Muscle of arm (tissue), 12 donors: Measurements from ENCODE around the gene SH2D3C. TPM values are rescaled to one million over a fixed set of nuclear protein-coding genes. Genes with fewer than 3 reads are reported as not detected.

ENCODE experiments used
- DNase-seq: peaks from one replicate; pipeline ENCODE4 v3.0.0-alpha.2; 2013
- polyA plus RNA-seq, 12 donors: library from polyadenylated mRNA; unstranded; fragments of 120-200 nt; gene quantifications; one replicate each; pipeline ENCODE4 v1.2.1, GENCODE V29; 2013; ENCODE audit not compliant: insufficient read length in 12 of 12

SH2D3C gene
- polyA plus RNA-seq, 12 donors, result 13.5 to 40.7 (median 17.1) TPM; not detected in 1

GRCh38 chr9:127703289-127703946 is 75.0 kb downstream of the SH2D3C start:
- no peak for DNase-seq

GRCh38 chr9:127700594-127701255 is 77.7 kb downstream of the SH2D3C start:
- DNase-seq, result no peak

DNA sequence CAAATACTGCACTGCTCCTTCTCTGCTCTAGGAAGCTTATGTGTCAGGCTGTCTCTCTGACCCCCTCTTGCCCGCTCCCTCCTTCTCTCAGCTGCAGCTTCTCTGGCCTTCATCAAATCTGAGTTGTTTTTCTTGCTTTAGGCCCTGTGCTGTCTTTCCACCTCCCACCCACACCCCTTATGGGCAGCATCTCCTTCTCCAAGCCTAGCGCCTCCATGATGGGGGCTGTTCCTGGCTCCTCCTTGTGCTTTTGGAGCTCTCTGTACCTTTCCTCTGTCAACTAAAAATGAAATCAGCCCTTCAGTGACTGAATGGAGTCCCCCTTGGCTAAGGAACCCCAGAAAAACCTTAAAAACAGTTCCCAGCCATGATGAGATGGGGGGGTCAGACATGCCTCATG is 78.3 kb downstream of the SH2D3C start:
- DNase-seq, result no peak

GRCh38 chr9:127698985-127699670 is 79.3 kb downstream of the SH2D3C start:
- peak; percentile 97 for DNase-seq

- DNase-seq, result no peak
Measured at GRCh38 chr9:127698386-127698785, 80.1 kb downstream of the SH2D3C start.

- no peak for DNase-seq
Measured at GRCh38 chr9:127697575-127697974, 80.9 kb downstream of the SH2D3C start.

DNA sequence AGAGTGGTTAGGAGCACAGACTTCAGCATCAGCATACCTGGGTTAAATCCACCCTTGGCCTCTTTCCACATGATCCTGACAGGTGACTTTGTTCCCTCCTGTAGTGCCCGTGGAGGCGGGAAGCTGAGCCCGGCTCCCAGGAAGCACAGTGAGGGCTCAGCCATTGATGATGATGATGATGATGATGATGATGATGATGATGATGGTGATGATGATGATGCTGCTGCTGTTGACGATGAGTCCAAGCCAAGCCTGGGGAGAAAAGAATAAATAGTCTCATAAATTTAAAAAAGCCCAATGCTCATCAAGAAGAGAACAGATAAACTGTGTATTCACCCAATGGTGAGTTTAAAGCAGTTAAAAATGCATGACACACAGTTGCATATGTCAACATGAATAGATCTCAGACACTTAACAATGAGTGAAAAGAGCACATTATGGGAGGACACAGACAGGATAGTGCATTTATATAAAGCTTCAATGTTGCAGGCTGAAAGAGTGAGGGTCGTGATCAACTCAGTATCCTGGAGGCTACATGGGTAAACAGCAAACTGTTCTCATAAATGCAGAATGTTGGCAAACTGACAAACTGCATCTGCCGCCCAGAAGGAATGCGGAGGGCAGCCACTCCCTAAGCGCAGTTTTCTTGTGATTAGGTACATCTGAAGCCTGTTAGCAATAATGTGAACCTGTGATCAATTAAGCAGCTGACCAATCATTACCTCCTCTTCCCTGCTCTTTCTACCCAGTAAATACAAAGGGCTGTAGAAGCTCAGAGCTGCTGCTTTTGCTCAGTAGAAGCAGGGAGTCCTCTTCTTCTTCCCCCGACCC is 83.4 kb downstream of the SH2D3C start:
- no peak for DNase-seq

DNA sequence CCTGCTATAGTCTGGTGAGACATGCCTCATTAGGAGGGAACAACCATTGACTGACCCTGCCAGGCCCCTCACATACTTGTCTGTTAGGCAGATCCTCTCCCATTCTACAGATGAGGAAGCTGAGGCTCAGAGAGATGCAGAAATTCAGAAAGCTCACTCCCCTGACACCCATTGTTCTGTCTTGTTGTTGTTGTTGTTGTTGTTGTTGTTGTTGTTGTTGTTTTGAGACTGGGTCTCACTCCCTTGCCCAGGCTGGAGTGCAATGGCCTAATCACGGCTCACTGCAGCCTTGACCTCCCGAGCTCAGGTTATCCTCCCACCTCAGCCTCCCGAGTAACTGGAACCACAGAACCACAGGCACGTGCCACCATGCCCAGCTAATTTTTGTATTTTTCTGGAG is 84.8 kb downstream of the SH2D3C start:
- no peak for DNase-seq

DNA sequence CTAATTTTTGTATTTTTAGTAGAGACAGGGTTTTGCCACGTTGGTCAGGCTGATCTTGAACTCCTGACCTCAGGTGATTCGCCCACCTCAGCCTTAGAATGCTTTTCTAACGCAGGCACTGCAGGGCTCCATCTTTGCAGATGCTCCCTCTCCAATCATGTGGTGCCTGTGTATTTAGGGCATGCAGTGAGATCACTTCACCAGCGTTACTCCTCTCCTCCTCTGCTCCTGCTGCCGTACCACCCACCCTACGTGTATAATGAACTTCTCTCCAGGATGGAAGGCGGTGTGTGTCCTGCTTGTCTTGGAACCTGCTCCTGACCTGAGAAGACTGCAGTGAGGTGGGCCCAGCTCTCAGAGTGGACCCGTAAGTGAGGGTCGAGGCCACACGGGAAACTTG is 85.3 kb downstream of the SH2D3C start:
- no peak for DNase-seq

GRCh38 chr9:127692071-127692470 is 86.4 kb downstream of the SH2D3C start:
- no peak for DNase-seq

DNA sequence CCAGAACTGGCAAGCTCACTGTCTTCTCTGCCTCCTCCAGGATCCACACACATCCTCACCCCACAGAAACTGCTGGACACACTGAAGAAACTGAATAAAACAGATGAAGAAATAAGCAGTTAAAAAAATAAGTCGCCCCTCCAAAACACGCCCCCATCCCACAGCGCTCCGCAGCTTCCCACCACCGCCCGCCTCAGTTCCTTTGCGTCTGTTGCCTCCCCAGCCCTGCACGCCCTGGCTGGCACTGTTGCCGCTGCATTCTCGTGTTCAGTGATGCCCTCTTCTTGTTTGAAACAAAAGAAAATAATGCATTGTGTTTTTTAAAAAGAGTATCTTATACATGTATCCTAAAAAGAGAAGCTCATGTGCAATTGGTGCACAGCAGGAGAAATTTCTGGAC is 87.7 kb downstream of the SH2D3C start:
- no peak for DNase-seq

DNA sequence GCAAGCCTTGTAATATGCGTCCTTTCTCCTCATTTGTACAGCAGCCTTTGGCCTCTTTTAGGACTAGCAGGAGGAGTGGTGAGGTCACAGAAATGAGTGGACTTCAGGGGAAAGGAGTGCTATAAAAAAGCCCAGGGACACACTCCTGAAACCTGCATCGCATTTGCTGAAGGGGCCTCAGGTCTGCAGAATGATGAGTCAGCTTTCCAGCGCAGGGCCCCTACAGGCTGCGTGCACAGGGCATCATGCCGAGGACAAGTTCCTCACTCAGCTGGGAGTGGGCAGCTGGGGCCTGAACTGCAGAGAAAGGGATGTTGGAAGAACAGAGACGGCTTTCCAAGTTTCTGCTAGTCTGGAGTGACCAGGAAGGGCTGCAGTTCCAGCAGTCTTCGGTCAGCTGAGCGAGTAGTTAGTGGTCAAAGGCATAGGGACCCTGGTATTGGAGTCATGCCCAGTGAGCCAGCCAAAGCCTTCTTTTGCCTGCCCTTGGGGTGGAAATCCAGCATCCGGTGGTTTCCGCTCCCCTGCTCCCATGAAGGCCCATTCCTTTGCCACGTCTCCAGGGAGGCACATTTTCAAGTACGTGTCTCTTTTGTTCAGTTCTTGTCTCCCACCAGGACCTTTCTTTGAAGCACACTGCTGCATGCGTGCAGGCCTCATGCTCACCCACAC is 89.0 kb downstream of the SH2D3C start:
- DNase-seq, result no peak

Other genes with a start within 250 kb of the SH2D3C start
- gene STXBP1, start 166.4 kb downstream of the SH2D3C start, polyA plus RNA-seq, result 10 to 100 TPM in 11 of 12 donors, not detected in 1; 11.2 to 27.1 (median 14.7) TPM
- gene CFAP157, start 71.7 kb downstream of the SH2D3C start, polyA plus RNA-seq, result 1 to 10 TPM in 7 of 12 donors, under 1 TPM in 3, not detected in 2; 0.84 to 1.7 (median 1.0) TPM
- 1 to 10 TPM in 10 of 12 donors, not detected in 2; 4.0 to 8.8 (median 5.3) TPM for gene PTRH1, start 63.0 kb downstream of the SH2D3C start, polyA plus RNA-seq
- under 1 TPM in 5 of 12 donors, not detected in 7; 0.03 to 0.17 (median 0.05) TPM for gene TTC16, start 62.6 kb downstream of the SH2D3C start, polyA plus RNA-seq
- gene TOR2A, start 43.4 kb downstream of the SH2D3C start, polyA plus RNA-seq, result 10 to 100 TPM in 1 of 12 donors, 1 to 10 TPM in 10, not detected in 1; 4.7 to 16.6 (median 7.0) TPM
- gene CDK9, start 7.4 kb upstream of the SH2D3C start, polyA plus RNA-seq, result 10 to 100 TPM in 11 of 12 donors, not detected in 1; 29.1 to 50.2 (median 38.6) TPM
- gene FPGS, start 24.2 kb upstream of the SH2D3C start, polyA plus RNA-seq, result 10 to 100 TPM in 11 of 12 donors, not detected in 1; 32.7 to 60.9 (median 37.7) TPM
- 10 to 100 TPM in 11 of 12 donors, not detected in 1; 42.2 to 65.8 (median 47.4) TPM for gene ENG, start 76.0 kb upstream of the SH2D3C start, polyA plus RNA-seq
- gene AK1, start 99.0 kb upstream of the SH2D3C start, polyA plus RNA-seq, result 1,000 to 10,000 TPM in 5 of 12 donors, 100 to 1,000 TPM in 7; 441 to 7,878 (median 918) TPM
- 10 to 100 TPM in 11 of 12 donors, not detected in 1; 37.0 to 62.6 (median 51.5) TPM for gene ST6GALNAC6, start 120.9 kb upstream of the SH2D3C start, polyA plus RNA-seq
- gene ST6GALNAC4, start 138.4 kb upstream of the SH2D3C start, polyA plus RNA-seq, result 10 to 100 TPM in 11 of 12 donors, not detected in 1; 20.8 to 50.5 (median 32.7) TPM
- gene PIP5KL1, start 152.1 kb upstream of the SH2D3C start, polyA plus RNA-seq, result 1 to 10 TPM in 9 of 12 donors, under 1 TPM in 1, not detected in 2; 0.83 to 4.1 (median 2.4) TPM
- 10 to 100 TPM in 11 of 12 donors, not detected in 1; 16.0 to 28.7 (median 20.7) TPM for gene DPM2, start 159.2 kb upstream of the SH2D3C start, polyA plus RNA-seq
- gene EEIG1, start 202.3 kb upstream of the SH2D3C start, polyA plus RNA-seq, result 10 to 100 TPM in 11 of 12 donors, not detected in 1; 12.7 to 37.2 (median 14.9) TPM